DMS 273 treated with DMSO at 0.1 percent for 48 hours (cell line): Measurements from ENCODE around the gene ERBIN.
"Not testable (repeated sequence)": the region's sequence is repeated elsewhere in the genome, so short reads cannot be mapped to it uniquely, and the experiment has no call there.

Source experiments
- DNase-seq: peaks from one replicate; lab custom pipeline; 2025; lab: John Stamatoyannopoulos, UW

ERBIN gene

DNA sequence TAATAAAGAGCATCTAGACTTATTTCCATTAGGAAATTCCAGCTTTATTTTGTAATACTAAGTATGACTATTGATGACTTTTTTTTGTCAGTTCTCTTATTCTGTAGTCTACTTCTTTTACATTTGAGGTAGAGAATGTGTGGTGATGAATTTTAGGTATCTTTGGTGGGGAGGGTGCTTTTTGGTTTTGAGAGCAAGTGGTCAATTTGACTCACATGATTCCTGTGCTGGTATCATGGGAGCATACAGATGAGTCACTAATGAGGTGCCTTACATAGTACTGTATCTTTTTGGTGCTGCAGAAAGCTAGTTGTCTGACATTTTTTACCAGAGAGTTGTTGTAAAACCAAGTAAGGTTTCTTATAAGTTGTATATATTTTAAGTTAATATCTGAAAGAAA lies 35.3 kb downstream of the ERBIN start:
- no peak for DNase-seq

DNA sequence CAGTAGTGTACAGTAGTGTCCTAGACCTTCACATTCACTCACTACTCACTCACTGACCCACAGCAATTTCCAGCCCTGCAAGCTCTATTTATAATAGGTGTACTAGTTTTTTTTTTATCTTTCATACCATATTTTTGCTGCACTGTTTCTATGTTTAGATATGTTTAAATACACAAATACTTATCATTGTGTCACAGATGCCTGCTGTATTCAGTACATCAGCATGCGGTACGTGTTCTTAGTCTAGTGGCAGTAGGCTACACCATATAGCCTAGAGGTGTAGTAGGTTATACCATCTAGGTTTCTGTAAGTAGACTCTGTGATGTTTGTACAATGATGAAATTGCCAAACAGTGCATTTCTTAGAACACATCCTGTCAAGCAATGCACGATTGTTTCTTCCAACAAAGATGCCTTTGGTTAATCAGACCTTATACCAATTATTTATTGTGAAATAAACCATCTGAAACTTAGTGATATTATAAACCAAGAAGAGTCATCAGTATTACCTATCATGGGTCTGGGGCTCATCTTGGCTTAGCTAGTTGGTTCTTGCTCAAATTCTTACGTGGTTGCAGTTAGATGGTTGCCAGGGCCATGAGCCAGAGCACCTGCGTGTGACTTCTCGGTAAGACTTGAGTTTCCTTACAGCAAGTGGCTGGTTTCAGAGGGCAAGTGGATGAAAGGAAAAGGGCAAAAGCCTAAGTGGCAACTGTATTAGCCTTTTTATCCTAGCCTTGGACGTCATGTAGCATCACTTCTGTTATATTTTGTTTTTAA lies 41.1 kb downstream of the ERBIN start:
- DNase-seq: no peak

DNA sequence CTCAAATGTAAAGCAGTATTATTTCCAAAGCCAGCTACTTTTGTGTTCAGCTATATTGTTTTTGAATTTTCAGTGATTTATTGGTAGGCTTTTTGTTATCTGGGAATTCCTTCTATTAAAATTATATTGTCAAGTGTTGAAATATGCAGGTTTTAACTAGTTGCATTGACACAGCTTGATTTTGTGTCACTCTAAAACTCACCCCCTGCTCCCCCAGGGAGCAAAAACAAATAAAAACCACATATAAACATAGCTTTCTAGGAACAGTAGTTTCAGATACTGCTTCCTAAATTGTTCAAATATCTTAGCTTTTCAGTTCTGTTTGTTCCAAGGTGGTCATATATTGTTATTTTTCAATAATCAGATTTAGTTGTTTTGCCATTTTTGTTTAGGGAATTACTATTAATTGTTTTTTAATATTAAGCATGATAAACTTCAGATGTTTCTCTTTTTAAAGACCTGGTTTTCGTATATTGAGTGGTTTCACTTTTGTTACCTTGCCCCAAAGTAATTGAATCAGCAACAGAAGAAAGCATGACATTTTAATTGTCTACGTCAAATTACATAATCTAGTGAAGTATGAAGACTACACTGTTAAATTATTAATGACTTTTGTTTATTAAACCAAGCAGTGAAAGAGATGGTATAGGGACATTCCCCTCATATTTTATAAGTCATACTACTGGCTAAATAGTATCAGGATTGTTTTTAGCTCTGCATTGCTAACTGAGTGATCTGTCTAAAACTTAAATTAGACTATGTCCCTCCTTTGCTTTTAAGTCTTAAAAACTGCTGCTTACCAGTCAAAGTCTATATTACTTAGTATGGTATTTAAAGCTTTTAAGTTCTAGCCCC lies 43.4 kb downstream of the ERBIN start:
- no peak for DNase-seq

DNA sequence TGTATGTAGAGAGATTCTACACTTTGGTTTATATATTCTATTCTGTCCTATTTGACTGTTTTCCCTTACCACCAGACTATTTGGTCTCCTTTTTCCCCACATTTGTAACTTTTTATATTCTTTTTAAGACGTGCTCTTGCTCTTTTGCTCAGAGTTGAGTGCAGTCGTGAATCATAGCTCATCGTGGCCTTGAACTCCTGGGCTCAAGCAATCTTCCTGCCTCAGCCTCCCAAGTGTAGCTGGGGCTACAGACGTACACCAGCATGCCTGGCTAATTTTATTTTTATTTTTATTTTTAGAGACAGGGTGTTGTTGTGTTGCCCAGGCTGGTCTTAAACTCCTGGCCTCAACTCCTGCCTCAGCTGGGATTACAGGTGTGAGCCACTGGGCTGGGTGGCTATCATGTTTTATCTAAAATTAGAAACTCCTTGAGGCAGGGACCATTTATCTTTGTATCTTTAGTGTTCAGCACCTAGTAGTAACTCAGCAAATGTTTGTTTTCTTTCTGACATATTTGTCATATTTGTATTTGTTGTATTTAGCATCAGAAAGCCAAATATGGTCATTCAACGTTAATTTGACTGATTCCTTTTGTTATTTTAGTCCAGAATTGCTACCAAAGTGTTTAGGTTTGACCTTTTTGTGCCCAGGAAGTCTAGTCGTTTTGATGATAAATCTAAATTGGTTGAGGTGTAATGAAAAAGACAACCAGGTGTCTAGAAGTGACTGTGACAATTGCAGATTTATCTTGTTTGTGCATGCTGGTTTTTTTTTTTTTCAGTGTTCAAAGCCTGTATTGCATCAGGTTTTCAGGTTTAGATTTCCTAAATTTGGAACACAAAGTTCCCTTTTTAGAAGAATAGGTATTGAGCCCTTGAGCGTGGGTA lies 44.3 kb downstream of the ERBIN start:
- DNase-seq: no peak

DNA sequence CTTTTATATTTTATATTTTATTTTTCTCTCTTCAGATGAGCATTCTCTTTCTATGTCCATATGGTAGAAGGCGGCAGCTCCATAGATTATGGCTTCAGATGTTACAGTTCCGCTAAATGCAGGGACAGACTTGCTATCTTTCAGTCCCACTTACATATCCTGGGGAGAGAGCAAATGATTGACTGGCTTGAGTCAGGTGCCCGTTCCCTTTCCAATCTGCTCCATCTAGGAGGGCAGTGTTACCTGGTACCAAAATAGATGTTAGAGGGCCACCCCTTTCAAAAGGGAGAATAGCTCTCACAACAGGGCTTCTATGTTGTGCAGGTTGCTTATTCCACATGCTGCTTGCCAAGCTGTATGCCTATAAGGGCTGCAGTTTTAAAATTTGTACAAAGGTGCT lies 45.3 kb downstream of the ERBIN start:
- DNase-seq: no peak

DNA sequence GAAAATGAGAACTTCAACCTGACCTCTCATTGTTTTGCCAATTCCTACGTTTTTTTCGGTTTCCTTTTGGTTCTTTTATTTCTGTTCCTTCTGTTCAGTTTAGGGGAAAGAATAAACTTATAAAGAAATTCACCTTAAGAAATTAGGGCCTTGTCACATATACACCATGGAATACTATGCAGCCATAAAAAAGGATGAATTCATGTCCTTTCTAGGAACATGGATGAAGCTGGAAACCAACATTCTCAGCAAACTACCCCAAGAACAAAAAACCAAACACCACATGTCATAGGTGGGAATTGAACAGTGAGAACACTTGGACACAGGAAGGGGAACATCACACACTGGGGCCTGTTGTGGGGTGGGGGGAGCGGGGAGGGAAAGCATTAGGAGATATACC lies 46.5 kb downstream of the ERBIN start:
- not testable (repeated sequence) for DNase-seq

DNA sequence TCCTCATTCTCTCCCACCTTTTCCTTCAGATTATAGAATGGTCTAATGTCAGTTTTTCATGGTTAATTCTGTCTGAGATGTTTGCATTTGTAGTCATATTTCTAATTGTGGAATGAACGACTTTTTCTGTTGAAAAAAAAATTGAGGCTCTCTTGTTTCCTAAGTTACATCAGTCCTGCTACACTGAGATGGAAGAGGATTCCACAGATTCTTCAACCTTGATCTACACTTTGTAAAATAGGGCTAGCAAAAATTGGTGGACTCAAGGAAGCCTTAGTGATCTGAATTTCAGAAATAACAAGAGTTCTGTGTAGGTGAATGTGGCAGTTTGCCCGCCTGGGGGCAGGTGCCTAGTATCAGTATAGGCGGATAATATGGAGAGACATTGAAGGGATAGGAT lies 51.9 kb downstream of the ERBIN start:
- DNase-seq: no peak

DNA sequence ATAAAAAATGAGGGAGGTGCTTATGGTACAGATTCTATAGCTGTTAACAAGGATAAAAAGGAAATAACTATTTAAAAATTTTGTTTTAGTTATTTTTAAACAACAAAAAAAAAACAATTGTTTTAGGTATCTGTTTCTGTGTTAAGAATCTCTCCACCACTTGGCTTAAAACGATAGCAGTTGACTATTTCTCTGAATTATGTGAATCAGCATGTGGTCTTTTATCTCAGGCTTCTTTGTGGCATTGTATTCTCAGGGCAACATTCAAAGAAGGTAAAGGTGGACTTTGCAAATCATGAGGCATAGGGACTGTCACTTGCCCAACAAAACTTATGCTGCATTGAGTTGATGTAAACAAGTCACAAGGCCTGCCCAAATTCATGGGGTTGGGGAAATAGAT lies 55.2 kb downstream of the ERBIN start:
- DNase-seq: no peak

DNA sequence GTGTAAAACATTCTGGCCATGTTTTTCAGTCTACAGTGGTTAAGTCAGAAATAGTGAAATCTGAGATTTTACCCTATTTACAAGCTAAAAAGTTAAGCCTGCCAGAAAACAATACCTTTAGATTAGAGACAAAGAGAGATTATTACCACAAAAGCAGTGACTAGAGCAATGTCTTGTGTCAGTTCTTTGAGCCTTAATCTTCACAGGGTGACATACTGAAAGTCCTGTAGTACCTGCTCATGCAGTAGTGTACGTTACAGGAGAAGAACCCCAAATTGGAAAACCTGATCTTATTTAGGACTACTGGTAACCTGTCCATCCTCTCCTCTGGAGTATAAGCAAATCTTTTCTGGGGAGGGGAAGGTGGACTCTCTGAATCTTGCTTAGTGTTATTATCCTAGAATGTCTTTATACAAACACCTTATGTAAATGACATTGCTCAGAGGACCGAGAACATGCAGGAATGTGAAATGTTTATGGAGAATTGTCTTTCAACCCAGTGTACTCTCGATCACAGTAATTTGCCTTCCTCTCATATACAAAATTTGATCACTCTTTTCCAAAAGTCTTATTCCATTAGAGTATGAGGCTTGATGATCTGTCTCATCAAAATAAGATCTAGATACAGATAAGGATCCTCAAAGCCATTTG lies 55.7 kb downstream of the ERBIN start:
- no peak for DNase-seq

DNA sequence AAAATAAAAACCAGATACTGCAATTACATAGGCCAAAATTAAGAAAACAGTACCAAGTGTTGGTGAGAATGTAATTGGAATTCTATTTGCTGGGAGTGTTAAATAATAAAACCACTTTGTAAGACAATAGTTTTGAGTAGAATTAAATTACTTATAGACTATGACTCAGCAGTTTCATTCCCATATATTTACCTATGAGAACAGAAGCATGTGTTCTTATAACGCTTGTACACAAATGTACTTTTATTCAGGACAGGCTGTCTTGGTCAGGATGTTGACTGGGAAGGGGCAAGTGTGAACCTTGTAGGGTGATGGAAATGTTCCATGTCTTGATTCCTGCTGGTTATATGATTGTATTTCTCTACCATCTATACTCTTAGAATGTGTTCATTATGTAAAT lies 56.3 kb downstream of the ERBIN start:
- DNase-seq: no peak

DNA sequence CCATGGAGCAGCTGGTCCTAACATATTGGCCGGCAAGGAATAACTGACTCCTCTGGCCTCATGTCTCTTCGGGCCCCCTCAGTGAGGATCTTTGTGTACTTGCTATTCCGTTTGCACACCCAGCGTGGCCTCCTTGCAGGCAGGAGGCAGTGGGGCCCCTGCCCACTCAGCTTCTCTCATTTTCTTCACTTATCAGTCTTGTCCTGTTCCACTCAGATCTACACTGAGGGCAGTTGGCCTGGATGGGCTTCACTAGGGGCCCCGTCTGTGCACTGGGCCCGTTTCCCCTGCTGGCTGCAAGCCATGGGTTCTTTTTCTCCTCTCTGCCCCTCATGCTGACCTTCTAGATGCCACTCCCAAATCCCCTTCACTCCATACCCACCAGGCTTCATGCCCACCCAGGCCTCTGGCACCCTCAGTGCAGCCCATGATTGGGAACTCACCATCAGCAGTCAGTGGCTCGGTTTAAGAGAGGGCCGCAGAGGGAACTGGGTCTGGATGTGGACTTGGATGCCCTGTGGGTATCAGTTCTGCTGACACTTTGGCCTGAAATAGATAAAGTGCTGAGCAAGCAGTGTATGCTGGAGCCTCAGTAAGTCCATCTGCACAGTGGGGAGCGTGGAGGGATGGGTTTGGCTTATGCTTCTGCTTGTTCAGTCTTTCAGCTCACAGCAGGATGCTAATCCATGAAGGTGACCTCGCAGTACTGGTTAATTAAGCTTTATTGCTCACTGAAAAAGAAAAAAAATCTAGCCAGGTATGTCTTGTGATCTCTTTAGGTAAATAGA lies 57.9 kb downstream of the ERBIN start:
- no peak for DNase-seq

DNA sequence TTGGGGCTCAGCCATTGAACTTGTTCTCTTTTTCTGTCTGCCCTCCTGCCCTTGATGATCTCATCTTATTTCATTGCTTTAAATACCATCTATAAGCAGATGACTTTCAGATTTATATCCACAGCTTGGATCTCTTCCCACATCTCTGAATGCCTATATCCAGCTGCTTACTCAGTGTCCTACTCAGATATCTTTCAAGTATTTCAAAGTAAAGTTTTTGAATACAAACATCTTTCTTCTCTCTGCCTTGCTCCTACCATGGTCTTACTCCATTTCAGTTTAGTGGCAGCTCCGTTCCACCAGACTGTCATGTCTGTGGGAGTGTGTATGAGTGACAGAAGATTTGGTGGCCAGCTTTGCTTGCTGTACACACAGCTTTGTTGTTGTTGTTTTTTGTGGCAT lies 59.7 kb downstream of the ERBIN start:
- DNase-seq: no peak

DNA sequence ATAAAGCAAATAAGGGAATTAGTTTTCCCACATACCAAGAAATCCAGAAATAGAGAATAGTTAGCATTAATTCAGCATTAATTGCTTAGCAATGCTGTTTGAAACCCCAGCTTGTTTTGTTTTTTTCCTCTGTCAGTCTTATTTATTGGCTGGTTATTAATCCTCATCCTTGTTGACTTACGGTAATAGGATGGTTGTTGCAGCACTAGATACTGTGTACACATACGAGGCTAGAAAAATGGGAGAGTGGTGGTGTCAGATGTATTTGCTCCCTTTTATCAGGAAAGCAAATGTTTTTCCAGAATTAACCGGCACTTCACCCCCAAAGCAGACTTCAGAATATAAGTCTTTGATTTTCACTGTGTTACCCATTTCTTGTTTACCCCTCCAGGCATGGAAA lies 60.4 kb downstream of the ERBIN start:
- no peak for DNase-seq

DNA sequence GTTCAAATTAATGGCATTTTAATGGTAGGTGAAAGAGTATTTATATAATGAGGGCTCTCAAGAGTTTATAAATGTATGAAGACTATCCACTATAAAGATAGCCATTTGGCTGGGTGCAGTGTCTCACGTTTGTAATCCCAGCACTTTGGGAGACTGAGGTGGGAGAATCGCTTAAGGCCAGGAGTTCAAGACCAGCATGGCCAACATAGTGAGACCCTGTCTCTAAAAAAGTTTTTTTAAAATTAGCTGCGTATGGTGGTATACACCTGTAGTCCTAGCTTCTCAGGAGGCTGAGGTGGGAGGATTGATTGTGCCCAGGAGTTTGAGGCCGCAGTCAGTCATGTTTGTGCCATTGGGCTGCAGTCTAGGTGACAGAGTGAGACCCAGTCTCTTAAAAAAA lies 61.6 kb downstream of the ERBIN start:
- DNase-seq: no peak

DNA sequence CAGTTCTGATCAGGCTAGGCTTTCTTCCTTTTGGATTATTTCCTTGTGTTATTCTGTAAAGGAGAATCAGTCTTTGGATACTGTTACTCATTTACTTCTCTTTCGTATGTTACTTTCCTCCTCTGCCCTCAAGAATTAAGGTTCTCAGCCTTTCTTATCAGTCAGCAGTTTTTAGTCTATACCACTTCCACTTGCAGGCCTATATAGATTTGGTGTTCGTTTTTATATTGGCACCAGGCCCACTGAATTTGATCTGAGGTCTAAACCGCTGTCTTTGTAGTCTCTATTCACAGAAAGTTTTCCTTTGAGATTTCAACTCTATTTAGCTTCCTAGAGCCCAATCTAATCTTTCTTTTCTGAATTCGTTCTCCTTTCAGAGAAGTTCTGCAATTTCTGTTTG lies 62.8 kb downstream of the ERBIN start:
- DNase-seq: no peak

DNA sequence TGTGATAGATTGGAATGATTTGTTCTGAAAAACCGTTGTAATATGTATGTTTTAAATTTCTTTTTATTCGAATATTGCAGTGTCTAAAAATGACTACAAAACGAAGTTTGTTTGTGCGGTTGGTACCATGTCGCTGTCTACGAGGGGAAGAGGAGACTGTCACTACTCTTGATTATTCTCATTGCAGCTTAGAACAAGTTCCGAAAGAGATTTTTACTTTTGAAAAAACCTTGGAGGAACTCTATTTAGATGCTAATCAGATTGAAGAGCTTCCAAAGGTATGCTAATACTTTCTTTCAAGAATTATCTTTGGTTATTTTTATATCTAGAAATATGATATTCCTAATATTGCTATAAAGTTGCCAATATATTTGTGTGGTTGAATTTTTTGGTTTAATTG lies 66.3 kb downstream of the ERBIN start:
- DNase-seq: no peak

DNA sequence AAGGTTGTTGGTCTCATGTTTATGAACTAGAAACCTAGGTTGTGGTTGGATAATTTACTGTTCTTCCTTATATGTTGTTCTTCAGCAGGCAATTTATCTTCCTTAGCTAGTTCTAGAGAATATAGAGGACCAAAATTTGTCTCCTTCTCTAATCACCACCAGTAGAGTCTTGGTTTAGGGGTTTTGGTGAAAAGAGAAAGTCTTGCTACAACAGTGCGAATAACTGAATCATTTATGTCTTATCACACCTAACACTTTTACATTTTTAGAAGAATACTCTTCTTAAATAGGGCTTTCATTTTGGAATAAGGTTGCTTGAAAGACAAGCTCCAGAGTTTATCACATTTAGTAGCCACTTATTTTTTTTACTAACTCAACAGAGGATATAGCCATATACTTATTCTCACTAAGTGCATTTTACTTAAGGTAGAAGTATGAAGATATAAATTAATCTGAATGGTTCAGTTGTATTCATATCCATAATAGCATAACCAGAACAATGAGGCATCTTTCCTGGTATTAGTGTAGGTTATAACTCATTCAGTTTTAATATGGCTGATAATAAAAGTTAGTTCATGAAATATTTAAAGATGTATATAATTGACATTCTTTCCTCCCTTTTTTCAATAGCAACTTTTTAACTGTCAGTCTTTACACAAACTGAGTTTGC lies 67.9 kb downstream of the ERBIN start:
- no peak for DNase-seq

DNA sequence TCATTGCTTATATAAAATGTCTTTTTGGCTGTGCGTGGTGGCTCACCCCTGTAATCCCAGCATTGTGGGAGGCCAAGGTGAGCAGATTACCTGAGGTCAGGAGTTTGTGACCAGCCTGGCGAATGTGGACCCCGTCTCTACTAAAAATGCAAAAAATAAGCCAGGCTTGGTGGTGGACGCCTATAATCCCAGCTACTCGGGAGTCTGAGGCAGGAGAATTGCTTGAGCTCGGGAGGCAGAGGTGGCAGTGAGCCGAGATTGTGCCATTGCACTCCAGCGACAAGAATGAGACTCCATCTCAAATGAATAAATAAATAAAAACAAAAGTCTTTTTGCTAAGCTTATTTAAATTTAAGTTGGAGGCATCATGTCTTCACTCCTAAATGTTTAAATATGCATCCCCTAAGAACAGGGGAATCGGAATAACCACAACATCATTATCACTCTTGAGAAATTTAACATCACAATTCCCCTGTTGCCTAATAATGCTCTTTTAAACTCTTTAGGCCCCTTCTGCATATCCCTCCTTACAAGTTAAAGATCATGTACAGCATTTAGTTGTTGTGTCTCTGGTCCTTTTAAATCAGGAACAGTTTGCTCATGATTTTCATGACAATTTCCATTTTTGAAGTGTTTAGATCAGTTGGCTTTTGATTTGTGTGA lies 72.8 kb downstream of the ERBIN start:
- no peak for DNase-seq

DNA sequence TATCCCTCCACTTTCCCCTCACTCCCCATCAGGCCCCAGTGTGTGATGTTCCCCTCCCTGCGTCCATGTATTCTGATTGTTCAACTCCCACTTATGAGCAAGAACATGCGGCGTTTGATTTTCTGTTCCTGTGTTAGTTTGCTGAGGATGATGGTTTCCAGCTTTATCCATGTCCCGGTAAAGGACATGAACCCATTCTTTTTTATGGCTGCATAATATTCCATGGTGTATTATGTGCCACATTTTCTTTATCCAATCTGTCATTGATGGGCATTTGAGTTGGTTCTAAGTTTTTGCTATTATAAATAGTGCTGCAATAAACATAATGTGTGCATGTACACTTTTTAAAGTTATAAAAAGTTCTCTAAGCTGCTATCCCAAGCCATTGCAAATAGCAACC lies 75.6 kb downstream of the ERBIN start:
- no peak for DNase-seq

DNA sequence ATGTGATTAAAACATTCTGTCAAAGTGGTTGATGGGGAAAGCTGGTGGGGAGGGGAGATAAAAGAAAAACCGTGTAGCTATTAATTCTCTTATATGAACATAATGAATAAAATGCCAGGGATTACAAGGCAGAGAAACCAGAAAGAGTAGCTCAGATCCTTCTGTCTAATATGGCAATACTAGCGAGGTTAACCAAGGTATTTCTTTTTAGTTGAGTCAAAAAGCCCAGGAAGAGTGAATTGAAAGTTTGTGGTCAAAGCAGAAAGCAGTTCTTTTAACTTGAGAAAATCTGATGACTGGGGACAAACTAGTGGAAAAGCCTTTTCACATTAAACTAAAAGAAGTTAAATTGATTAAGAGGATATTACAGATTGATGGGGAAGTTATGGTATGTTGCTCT lies 76.0 kb downstream of the ERBIN start:
- DNase-seq: no peak
